Measurements from ENCODE around the gene SLCO2A1. TPM values are rescaled to one million over a fixed set of nuclear protein-coding genes. Genes with fewer than 3 reads are reported as not detected.

Gene SLCO2A1
- total and polyA plus RNA-seq, 4 experiments from 2014 or later = not detected

GRCh38 chr3:133896002-133896761 lies 133.5 kb downstream of the SLCO2A1 start:
- ChIA-PET POLR2A (ENCODE audit: partially characterized antibody) (no interaction called here), CTCF (ENCODE audit: partially characterized antibody) (no interaction called here)
- Histone ChIP-seq H3K4me1 (ENCODE audit: insufficient read depth, low read length) (no peaks in the 10 kb centered on the region), H3K4me3 (ENCODE audit: low read length in 2 of 2) (no peak overlapping the region), H3K9me3 (ENCODE audit: control insufficient read depth in 1 of 2, low read length in 2 of 2) (no peaks in the 10 kb centered on the region), H3K36me3 (ENCODE audit: insufficient read depth, low read length) (no peaks in the 10 kb centered on the region), H3K27me3 (ENCODE audit: insufficient read depth, low read length) (no peaks in the 10 kb centered on the region), H3K27ac (ENCODE audit: low read depth, low read length) (no peak overlapping the region)
- Mint-ChIP-seq H3K27ac (no peak overlapping the region), H3K4me3 (peak overlapping the region in 5 of 8 donors; percentile 39 to 73 (median 48)), H3K9me3 (no peaks in the 10 kb centered on the region), H3K36me3 (no peaks in the 10 kb centered on the region), H3K27me3 (peaks cover 30 to 31% of the 10 kb centered on the region in 2 donors), H3K4me1 (peaks cover 0 to 18% (median 6%) of the 10 kb centered on the region in 4 donors)
- intact Hi-C loops (cut with micrococcal nuclease) = no loop called here
- DNase-seq = no peak

- Histone ChIP-seq H3K9me3 (ENCODE audit: control insufficient read depth in 1 of 2, low read length in 2 of 2) (no peaks in the 10 kb centered on the region), H3K4me1 (ENCODE audit: insufficient read depth, low read length) (no peaks in the 10 kb centered on the region), H3K27ac (ENCODE audit: low read depth, low read length) (no peak within 1 kb of the TSS), H3K27me3 (ENCODE audit: insufficient read depth, low read length) (no peaks in the 10 kb centered on the region), H3K36me3 (ENCODE audit: insufficient read depth, low read length) (no peaks in the 10 kb centered on the region), H3K4me3 (ENCODE audit: low read length in 2 of 2) (no peak within 1 kb of the TSS)
- H3K4me1 Mint-ChIP-seq = peaks cover 0 to 18% (median 6%) of the 10 kb centered on the region in 4 donors
- peak within 1 kb of the TSS in 5 of 8 donors; percentile 39 to 74 (median 48) for H3K4me3 Mint-ChIP-seq
- H3K27ac Mint-ChIP-seq = no peak within 1 kb of the TSS
- H3K27me3 Mint-ChIP-seq = peaks cover 32 to 34% of the 10 kb centered on the region in 2 donors
- intact Hi-C loops (cut with micrococcal nuclease) = no loop called here
- H3K36me3 Mint-ChIP-seq = no peaks in the 10 kb centered on the region
- CTCF ChIA-PET (ENCODE audit: partially characterized antibody) = no interaction called here
- no peak for DNase-seq
- H3K9me3 Mint-ChIP-seq = no peaks in the 10 kb centered on the region
- POLR2A ChIA-PET (ENCODE audit: partially characterized antibody) = no interaction called here
These were observed 134.3 kb downstream of the SLCO2A1 start, which contains the start of gene RAB6B for GRCh38 chr3:133895208-133896001. Gene RAB6B (minus strand): TSS chr3:133895882. CDS start chr3:133895466, 416 bp downstream.

GRCh38 chr3:133894353-133895207 lies 135.1 kb downstream of the SLCO2A1 start:
- H3K4me3 ChIP-seq (ENCODE audit: low read length in 2 of 2) = no peak overlapping the region
- Mint-ChIP-seq H3K4me1 (peaks cover 0 to 18% (median 6%) of the 10 kb centered on the region in 4 donors), H3K4me3 (peak overlapping the region in 2 of 8 donors; percentile 23 to 24), H3K36me3 (no peaks in the 10 kb centered on the region), H3K9me3 (no peaks in the 10 kb centered on the region), H3K27ac (no peak overlapping the region), H3K27me3 (peaks cover 32 to 36% of the 10 kb centered on the region in 2 donors)
- H3K9me3 ChIP-seq (ENCODE audit: control insufficient read depth in 1 of 2, low read length in 2 of 2) = no peaks in the 10 kb centered on the region
- no peaks in the 10 kb centered on the region for H3K4me1 ChIP-seq (ENCODE audit: insufficient read depth, low read length)
- POLR2A ChIA-PET (ENCODE audit: partially characterized antibody) = no interaction called here
- no peak overlapping the region for H3K27ac ChIP-seq (ENCODE audit: low read depth, low read length)
- DNase-seq = no peak
- CTCF ChIA-PET (ENCODE audit: partially characterized antibody) = no interaction called here
- no peaks in the 10 kb centered on the region for H3K36me3 ChIP-seq (ENCODE audit: insufficient read depth, low read length)
- intact Hi-C loops (cut with micrococcal nuclease) = no loop called here
- no peaks in the 10 kb centered on the region for H3K27me3 ChIP-seq (ENCODE audit: insufficient read depth, low read length)

- H3K4me1 Mint-ChIP-seq = peaks cover 0 to 18% (median 6%) of the 10 kb centered on the region in 4 donors
- H3K9me3 Mint-ChIP-seq = no peaks in the 10 kb centered on the region
- no peak overlapping the region for H3K27ac Mint-ChIP-seq
- intact Hi-C loops (cut with micrococcal nuclease) = no loop called here
- ChIA-PET CTCF (ENCODE audit: partially characterized antibody) (no interaction called here), POLR2A (ENCODE audit: partially characterized antibody) (no interaction called here)
- no peak overlapping the region for H3K4me3 ChIP-seq (ENCODE audit: low read length in 2 of 2)
- no peak overlapping the region for H3K27ac ChIP-seq (ENCODE audit: low read depth, low read length)
- no peaks in the 10 kb centered on the region for H3K36me3 ChIP-seq (ENCODE audit: insufficient read depth, low read length)
- H3K9me3 ChIP-seq (ENCODE audit: control insufficient read depth in 1 of 2, low read length in 2 of 2) = no peaks in the 10 kb centered on the region
- H3K36me3 Mint-ChIP-seq = no peaks in the 10 kb centered on the region
- peak overlapping the region in 5 of 8 donors; percentile 1 to 36 (median 21) for H3K4me3 Mint-ChIP-seq
- H3K27me3 Mint-ChIP-seq = peaks cover 32 to 36% of the 10 kb centered on the region in 2 donors
- no peaks in the 10 kb centered on the region for H3K4me1 ChIP-seq (ENCODE audit: insufficient read depth, low read length)
- no peak for DNase-seq
- H3K27me3 ChIP-seq (ENCODE audit: insufficient read depth, low read length) = no peaks in the 10 kb centered on the region
These were observed 135.9 kb downstream of the SLCO2A1 start for GRCh38 chr3:133893683-133894352.

- no peaks in the 10 kb centered on the region for H3K9me3 Mint-ChIP-seq
- no peak overlapping the region for H3K27ac Mint-ChIP-seq
- Histone ChIP-seq H3K27me3 (ENCODE audit: insufficient read depth, low read length) (no peaks in the 10 kb centered on the region), H3K4me3 (ENCODE audit: low read length in 2 of 2) (no peak overlapping the region), H3K27ac (ENCODE audit: low read depth, low read length) (no peak overlapping the region), H3K36me3 (ENCODE audit: insufficient read depth, low read length) (no peaks in the 10 kb centered on the region), H3K9me3 (ENCODE audit: control insufficient read depth in 1 of 2, low read length in 2 of 2) (no peaks in the 10 kb centered on the region), H3K4me1 (ENCODE audit: insufficient read depth, low read length) (no peaks in the 10 kb centered on the region)
- CTCF ChIA-PET (ENCODE audit: partially characterized antibody) = no interaction called here
- POLR2A ChIA-PET (ENCODE audit: partially characterized antibody) = no interaction called here
- H3K27me3 Mint-ChIP-seq = peaks cover 26 to 36% of the 10 kb centered on the region in 2 donors
- no peak overlapping the region for H3K4me3 Mint-ChIP-seq
- no peaks in the 10 kb centered on the region for H3K36me3 Mint-ChIP-seq
- DNase-seq = no peak
- intact Hi-C loops (cut with micrococcal nuclease) = no loop called here
- peaks cover 0 to 18% (median 9%) of the 10 kb centered on the region in 4 donors for H3K4me1 Mint-ChIP-seq
These were observed 137.0 kb downstream of the SLCO2A1 start for GRCh38 chr3:133892541-133893231.

- POLR2A ChIA-PET (ENCODE audit: partially characterized antibody) = no interaction called here
- Histone ChIP-seq H3K27me3 (ENCODE audit: insufficient read depth, low read length) (no peaks in the 10 kb centered on the region), H3K4me1 (ENCODE audit: insufficient read depth, low read length) (no peaks in the 10 kb centered on the region), H3K4me3 (ENCODE audit: low read length in 2 of 2) (no peak overlapping the region), H3K27ac (ENCODE audit: low read depth, low read length) (no peak overlapping the region), H3K9me3 (ENCODE audit: control insufficient read depth in 1 of 2, low read length in 2 of 2) (no peaks in the 10 kb centered on the region), H3K36me3 (ENCODE audit: insufficient read depth, low read length) (no peaks in the 10 kb centered on the region)
- CTCF ChIA-PET (ENCODE audit: partially characterized antibody) = no interaction called here
- Mint-ChIP-seq H3K9me3 (no peaks in the 10 kb centered on the region), H3K27ac (peak overlapping the region in 1 of 7 donors; percentile 70), H3K4me3 (no peak overlapping the region), H3K27me3 (peaks cover 19 to 30% of the 10 kb centered on the region in 2 donors), H3K4me1 (peaks cover 0 to 13% (median 7%) of the 10 kb centered on the region in 4 donors), H3K36me3 (no peaks in the 10 kb centered on the region)
- DNase-seq = no peak
- intact Hi-C loops (cut with micrococcal nuclease) = no loop called here
These were observed 137.9 kb downstream of the SLCO2A1 start for GRCh38 chr3:133891662-133892378.

Measured in CD4-positive, alpha-beta memory T cell (primary cell).